ENCODE results near the gene NFKBIE. TPM values are rescaled to one million over a fixed set of nuclear protein-coding genes. Genes with fewer than 3 reads are reported as not detected.

The NFKBIE gene
- total and polyA plus RNA-seq, 2 of the 13 experiments (the other 11 are each of a cell fraction or from before 2014, with no cell fraction given), result 6.7 to 14.5 TPM

DNA sequence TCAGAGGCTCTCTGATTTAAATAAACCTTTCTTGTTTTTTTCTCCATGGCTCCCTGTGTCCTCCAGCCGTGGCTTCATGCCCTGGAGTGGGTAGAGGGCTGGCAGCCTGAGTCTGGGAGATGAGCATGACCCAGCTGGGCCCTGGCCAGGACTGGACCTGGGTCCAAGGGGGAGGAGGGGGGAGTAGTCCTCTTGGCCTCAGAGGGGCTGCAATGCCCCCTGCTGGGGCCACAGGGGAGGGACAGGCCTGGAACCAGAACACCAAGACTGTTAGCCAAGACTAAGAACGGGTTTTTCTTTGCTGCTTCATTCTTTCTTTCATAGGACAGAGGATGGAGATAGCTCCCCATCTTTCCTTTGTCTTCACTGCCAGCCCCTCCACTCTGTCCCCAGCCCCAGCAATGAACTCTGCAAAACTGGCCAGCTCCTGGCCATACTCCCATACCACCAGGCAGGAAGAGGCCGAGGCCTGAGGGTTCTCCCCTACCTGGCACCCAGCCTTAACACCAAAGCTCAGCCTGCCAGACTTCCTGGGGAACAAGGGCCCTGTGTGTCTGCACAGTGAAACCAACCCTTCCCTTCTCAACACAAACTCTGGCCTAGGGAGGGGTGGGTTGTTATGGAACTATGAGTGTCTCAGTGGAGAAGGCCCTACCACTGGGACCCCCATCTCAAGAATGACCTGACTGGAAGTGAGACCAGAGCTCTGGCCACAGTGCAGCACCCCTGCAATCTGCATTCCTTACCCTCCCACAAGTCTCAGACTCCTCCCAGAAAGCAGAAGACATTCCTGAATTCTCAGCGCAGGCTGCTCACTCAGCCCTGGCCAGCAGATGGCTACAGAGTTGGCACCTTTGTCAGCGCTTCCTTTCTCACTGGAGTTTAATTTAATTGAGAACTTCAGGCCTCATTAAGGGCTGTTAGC, 31.0 kb downstream of the NFKBIE start (continued):
- TF ChIP-seq, protein P1, sequence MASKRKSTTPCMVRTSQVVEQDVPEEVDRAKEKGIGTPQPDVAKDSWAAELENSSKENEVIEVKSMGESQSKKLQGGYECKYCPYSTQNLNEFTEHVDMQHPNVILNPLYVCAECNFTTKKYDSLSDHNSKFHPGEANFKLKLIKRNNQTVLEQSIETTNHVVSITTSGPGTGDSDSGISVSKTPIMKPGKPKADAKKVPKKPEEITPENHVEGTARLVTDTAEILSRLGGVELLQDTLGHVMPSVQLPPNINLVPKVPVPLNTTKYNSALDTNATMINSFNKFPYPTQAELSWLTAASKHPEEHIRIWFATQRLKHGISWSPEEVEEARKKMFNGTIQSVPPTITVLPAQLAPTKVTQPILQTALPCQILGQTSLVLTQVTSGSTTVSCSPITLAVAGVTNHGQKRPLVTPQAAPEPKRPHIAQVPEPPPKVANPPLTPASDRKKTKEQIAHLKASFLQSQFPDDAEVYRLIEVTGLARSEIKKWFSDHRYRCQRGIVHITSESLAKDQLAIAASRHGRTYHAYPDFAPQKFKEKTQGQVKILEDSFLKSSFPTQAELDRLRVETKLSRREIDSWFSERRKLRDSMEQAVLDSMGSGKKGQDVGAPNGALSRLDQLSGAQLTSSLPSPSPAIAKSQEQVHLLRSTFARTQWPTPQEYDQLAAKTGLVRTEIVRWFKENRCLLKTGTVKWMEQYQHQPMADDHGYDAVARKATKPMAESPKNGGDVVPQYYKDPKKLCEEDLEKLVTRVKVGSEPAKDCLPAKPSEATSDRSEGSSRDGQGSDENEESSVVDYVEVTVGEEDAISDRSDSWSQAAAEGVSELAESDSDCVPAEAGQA (IDR thresholded peaks at IDR 0.05; ENCODE audit: low read depth), result no peak
- TF ChIP-seq, protein P1 (CRISPR knock-in tag; IDR thresholded peaks at IDR 0.05; ENCODE audit: borderline replicate concordance), result no peak
- no peak for TF ChIP-seq SIX1 (CRISPR knock-in tag; IDR thresholded peaks at IDR 0.05; ENCODE audit: borderline replicate concordance)
- TF ChIP-seq, protein P2, sequence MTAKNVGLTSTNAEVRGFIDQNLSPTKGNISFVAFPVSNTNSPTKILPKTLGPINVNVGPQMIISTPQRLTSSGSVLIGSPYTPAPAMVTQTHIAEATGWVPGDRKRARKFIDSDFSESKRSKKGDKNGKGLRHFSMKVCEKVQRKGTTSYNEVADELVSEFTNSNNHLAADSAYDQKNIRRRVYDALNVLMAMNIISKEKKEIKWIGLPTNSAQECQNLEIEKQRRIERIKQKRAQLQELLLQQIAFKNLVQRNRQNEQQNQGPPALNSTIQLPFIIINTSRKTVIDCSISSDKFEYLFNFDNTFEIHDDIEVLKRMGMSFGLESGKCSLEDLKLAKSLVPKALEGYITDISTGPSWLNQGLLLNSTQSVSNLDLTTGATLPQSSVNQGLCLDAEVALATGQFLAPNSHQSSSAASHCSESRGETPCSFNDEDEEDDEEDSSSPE (CRISPR knock-in tag; IDR thresholded peaks at IDR 0.05), result no peak
- no peak; the same call in 2 of the 3 replicates for TF ChIP-seq MXI1 (IDR thresholded peaks at IDR 0.05; ENCODE audit: borderline replicate concordance, low read depth, low read length)
- TF ChIP-seq ZNF282 (IDR thresholded peaks at IDR 0.05; ENCODE audit: partially characterized antibody), result no peak
- TF ChIP-seq ZNF484 (CRISPR knock-in tag; IDR thresholded peaks at IDR 0.05; ENCODE audit: borderline replicate concordance, low read depth), result no peak
- TF ChIP-seq, protein P3, sequence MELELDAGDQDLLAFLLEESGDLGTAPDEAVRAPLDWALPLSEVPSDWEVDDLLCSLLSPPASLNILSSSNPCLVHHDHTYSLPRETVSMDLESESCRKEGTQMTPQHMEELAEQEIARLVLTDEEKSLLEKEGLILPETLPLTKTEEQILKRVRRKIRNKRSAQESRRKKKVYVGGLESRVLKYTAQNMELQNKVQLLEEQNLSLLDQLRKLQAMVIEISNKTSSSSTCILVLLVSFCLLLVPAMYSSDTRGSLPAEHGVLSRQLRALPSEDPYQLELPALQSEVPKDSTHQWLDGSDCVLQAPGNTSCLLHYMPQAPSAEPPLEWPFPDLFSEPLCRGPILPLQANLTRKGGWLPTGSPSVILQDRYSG (CRISPR knock-in tag; IDR thresholded peaks at IDR 0.05), result no peak
- TF ChIP-seq, protein P4, sequence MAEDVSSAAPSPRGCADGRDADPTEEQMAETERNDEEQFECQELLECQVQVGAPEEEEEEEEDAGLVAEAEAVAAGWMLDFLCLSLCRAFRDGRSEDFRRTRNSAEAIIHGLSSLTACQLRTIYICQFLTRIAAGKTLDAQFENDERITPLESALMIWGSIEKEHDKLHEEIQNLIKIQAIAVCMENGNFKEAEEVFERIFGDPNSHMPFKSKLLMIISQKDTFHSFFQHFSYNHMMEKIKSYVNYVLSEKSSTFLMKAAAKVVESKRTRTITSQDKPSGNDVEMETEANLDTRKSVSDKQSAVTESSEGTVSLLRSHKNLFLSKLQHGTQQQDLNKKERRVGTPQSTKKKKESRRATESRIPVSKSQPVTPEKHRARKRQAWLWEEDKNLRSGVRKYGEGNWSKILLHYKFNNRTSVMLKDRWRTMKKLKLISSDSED (CRISPR knock-in tag; IDR thresholded peaks at IDR 0.05), result no peak
- TF ChIP-seq STAT5B (CRISPR knock-in tag; IDR thresholded peaks at IDR 0.05), result no peak
- TF ChIP-seq NCOA1 (CRISPR knock-in tag; IDR thresholded peaks at IDR 0.05), result 0 out of 2 replicates have a peak, but pooled peaks have one; percentile 53
- TF ChIP-seq RFX3 (CRISPR knock-in tag; IDR thresholded peaks at IDR 0.05), result no peak
- TF ChIP-seq, protein P5, sequence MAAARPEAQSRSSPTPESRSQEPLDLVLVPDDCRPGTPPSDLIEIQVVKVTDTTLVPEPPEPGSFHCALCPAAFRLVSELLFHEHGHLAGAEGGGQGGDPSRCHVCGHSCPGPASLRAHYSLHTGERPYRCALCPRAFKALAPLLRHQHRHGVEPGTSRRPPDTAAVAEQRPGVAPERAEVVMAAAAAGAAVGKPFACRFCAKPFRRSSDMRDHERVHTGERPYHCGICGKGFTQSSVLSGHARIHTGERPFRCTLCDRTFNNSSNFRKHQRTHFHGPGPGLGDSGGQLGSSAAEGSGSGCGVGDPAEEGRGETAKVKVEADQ (CRISPR knock-in tag; IDR thresholded peaks at IDR 0.05; ENCODE audit: borderline replicate concordance), result no peak
- TF ChIP-seq ARNTL (CRISPR knock-in tag; IDR thresholded peaks at IDR 0.05), result no peak
- TF ChIP-seq TGIF2 (CRISPR knock-in tag; IDR thresholded peaks at IDR 0.05), result 0 out of 2 replicates have a peak, but pooled peaks have one; percentile 57
- no peak for TF ChIP-seq KLF13 (CRISPR knock-in tag; IDR thresholded peaks at IDR 0.05)
- TF ChIP-seq, protein P6, sequence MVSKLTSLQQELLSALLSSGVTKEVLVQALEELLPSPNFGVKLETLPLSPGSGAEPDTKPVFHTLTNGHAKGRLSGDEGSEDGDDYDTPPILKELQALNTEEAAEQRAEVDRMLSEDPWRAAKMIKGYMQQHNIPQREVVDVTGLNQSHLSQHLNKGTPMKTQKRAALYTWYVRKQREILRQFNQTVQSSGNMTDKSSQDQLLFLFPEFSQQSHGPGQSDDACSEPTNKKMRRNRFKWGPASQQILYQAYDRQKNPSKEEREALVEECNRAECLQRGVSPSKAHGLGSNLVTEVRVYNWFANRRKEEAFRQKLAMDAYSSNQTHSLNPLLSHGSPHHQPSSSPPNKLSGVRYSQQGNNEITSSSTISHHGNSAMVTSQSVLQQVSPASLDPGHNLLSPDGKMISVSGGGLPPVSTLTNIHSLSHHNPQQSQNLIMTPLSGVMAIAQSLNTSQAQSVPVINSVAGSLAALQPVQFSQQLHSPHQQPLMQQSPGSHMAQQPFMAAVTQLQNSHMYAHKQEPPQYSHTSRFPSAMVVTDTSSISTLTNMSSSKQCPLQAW (CRISPR knock-in tag; IDR thresholded peaks at IDR 0.05), result peak; percentile 80

Measured in HepG2 (cell line).